ENCODE results near the gene CASS4.
"Not testable (repeated sequence)": the region's sequence is repeated elsewhere in the genome, so short reads cannot be mapped to it uniquely, and the experiment has no call there.

Gene CASS4

DNA sequence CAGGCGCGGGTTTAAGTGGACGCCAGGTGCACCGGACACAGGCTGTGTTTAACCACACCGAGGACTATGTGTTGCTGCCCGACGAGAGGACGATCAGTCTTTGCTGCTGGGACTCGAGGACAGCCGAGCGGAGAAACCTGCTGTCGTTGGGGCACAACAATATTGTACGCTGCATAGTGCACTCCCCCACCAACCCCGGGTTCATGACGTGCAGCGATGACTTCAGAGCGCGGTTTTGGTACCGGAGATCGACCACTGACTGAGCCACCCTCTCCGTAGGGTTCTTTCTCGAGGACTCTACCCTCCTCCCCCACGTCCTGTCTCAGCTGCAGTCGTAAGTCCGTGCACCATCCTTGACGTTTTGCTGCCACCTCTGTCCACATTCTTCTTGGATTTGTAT, 8.6 kb upstream of the CASS4 start:
- TF ChIP-seq, protein P1, sequence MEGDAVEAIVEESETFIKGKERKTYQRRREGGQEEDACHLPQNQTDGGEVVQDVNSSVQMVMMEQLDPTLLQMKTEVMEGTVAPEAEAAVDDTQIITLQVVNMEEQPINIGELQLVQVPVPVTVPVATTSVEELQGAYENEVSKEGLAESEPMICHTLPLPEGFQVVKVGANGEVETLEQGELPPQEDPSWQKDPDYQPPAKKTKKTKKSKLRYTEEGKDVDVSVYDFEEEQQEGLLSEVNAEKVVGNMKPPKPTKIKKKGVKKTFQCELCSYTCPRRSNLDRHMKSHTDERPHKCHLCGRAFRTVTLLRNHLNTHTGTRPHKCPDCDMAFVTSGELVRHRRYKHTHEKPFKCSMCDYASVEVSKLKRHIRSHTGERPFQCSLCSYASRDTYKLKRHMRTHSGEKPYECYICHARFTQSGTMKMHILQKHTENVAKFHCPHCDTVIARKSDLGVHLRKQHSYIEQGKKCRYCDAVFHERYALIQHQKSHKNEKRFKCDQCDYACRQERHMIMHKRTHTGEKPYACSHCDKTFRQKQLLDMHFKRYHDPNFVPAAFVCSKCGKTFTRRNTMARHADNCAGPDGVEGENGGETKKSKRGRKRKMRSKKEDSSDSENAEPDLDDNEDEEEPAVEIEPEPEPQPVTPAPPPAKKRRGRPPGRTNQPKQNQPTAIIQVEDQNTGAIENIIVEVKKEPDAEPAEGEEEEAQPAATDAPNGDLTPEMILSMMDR (IDR thresholded peaks at IDR 0.05; ENCODE audit: low read depth, low read length, missing control alignments), result no peak
- H3K4me3 ChIP-seq (replicated peaks; ENCODE audit: low read depth, low read length), result no peak overlapping the region
- no peak for DNase-seq (ENCODE audit: extremely low read depth, low read depth)

DNA sequence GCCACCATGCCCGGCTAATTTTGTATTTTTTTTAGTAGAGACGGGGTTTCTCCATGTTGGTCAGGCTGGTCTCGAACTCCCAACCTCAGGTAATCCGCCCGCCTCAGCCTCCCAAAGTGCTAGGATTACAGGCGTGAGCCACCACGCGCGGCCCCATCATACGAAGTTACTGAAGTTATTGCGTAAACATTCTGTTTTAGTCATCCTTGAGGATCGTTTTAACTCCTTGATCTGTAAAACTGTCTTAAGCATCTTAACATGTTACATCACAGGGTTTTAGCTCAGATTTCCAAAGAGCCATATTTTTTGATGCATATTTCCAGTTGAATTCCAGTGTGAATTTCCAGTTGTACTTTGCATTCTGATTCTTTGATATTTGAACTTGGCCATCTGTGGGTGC, 6.7 kb upstream of the CASS4 start:
- DNase-seq (ENCODE audit: extremely low read depth, low read depth); H3K4me3 ChIP-seq (replicated peaks; ENCODE audit: low read depth, low read length): not testable (repeated sequence)

DNA sequence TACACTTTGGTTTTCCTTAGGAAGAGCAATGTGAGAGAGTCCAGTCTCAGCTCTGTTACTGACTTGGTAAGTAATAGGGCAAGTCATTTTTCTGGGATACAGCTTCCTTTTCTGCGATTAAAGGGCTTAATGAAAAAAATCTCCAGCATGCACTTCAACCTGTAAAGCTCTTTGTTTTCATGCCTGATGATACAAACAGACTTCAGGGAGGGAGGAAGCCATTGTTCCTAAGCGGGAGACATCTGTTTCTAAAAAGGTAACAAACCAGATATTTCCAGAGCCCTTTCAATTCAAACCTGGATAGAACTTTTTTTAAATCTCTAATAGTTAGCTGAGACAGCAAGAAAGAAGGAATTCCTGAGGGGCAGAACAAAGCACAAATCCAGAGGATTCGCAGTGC, 5.2 kb upstream of the CASS4 start:
- TF ChIP-seq, protein P1 (IDR thresholded peaks at IDR 0.05; ENCODE audit: low read depth, low read length, missing control alignments), result no peak
- DNase-seq (ENCODE audit: extremely low read depth, low read depth), result no peak
- H3K4me3 ChIP-seq (replicated peaks; ENCODE audit: low read depth, low read length), result no peak overlapping the region

DNA sequence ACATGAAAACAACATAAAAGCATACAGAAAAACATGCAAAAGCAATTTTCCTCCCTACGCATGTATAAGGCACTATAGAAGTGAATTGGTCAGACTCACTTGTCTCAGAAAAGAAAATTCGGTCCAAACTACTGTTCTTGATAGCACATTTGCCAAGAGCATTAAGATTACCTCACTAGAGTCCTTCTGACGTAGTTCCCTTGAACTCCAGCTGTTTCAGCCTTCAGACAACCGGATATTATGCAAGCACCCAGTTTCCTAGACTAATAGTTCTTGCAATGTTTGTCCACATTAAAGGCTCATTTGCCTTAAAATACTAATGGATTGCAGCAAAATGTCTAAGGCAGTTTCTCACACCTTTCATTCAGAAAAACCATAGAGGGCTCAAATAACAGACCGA, 2.5 kb upstream of the CASS4 start:
- DNase-seq (ENCODE audit: extremely low read depth, low read depth), result no peak

DNA sequence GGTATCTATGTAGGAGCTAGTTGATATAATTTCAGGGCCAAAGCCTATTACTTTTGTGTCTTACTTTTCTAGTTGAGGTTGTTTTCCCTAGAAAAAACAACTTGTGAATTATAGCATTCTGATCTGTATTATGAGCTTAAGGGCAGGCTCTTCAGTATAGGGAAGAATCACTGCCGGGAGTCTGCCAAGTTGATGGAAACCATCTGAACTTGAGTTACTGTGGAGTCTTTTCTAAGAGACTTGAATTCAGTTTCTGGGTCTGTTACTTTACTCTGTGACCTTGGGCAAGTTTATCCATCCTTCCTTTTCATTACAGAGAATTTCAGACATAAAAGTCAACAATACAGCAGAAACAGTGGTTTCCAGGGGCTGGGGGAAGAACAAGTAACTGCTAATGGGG, 2.1 kb upstream of the CASS4 start:
- no peak for DNase-seq (ENCODE audit: extremely low read depth, low read depth)
- TF ChIP-seq, protein P1 (IDR thresholded peaks at IDR 0.05; ENCODE audit: low read depth, low read length, missing control alignments), result no peak
- H3K4me3 ChIP-seq (replicated peaks; ENCODE audit: low read depth, low read length), result no peak overlapping the region

More for the DNA sequence above, 2.5 kb upstream of the CASS4 start:
- TF ChIP-seq, protein P1 (IDR thresholded peaks at IDR 0.05; ENCODE audit: low read depth, low read length, missing control alignments), result no peak
- H3K4me3 ChIP-seq (replicated peaks; ENCODE audit: low read depth, low read length), result no peak overlapping the region

DNA sequence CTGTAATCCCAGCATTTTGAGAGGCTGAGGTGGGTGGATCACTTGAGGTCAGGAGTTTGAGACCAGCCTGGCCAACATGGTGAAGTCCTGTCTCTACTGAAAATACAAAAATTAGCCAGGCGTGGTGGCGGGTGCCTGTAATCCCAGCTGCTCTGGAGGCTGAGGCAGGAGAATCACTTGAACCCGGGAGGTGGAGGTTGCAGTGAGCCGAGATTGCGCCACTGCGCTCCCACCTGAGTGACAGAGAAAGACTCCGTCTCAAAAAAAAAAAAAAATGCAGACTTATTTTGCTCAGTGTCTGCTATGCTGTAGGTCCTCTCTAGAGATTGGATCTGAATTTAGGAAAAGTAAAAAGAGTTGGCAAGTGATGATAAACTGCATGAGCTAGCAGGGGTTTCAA, 773 bp upstream of the CASS4 start:
- not testable (repeated sequence) for H3K4me3 ChIP-seq (replicated peaks; ENCODE audit: low read depth, low read length); DNase-seq (ENCODE audit: extremely low read depth, low read depth)

DNA sequence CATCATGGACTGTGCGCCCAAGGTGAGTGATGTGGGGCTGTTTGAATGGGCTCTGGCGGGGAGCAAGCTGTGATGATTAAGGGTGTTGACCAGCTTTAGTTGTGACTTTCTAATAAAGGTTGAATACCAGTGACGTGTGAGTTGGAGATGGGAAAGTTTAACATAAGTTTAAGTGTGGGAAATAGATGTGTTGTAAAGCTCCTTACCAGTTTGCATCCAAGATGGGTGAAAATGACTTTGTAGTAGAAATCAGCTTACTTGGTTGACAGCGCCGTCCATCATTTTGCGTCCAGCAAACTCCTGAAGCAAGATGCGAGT, 372 bp downstream of the CASS4 start:
- no peak for DNase-seq (ENCODE audit: extremely low read depth, low read depth)
- TF ChIP-seq, protein P1 (IDR thresholded peaks at IDR 0.05; ENCODE audit: low read depth, low read length, missing control alignments), result no peak
- H3K4me3 ChIP-seq (replicated peaks; ENCODE audit: low read depth, low read length), result 0 out of 2 replicates have a peak overlapping the region, but pooled peaks have one; percentile 3

DNA sequence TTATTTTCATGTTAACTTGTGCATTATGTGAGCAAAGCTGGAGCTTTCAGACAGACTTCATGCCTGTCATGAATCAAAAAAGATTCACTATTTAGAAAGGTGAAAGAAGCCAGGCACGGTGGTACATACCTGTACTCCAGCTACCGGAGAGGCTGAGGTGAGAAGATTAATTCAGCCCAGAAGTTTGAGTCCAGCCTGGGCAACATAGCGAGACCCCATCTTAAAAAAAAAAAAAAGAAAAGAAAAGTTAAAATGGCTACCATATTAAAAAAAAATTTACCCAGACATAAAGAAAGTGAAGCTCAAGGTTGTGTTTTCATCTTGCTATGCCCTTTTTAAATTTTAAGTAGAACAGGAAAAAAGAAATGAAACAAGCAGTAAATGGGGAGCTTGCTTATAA, 889 bp downstream of the CASS4 start:
- TF ChIP-seq, protein P1 (IDR thresholded peaks at IDR 0.05; ENCODE audit: low read depth, low read length, missing control alignments), result no peak
- no peak for DNase-seq (ENCODE audit: extremely low read depth, low read depth)
- H3K4me3 ChIP-seq (replicated peaks; ENCODE audit: low read depth, low read length), result no peak overlapping the region

All from HFF-Myc (cell line).